Thymus (tissue), 11 donors: Measurements from ENCODE around the gene HOXA11. TPM values are rescaled to one million over a fixed set of nuclear protein-coding genes. Genes with fewer than 3 reads are reported as not detected.

ENCODE experiments used
- DNase-seq, 9 donors: peaks; one replicate each; pipeline ENCODE4 v3.0.0-alpha.2; 2013; ENCODE audit warnings: low spot score in 9 of 9, low read depth in 6 of 9, missing footprints in 1 of 9
- H3K27ac ChIP-seq, 2 donors: one replicate each; pipeline ENCODE4 v1.5.1; 2013; ENCODE audit warnings: control low read depth in 1 of 2, low read depth in 1 of 2, low read length in 1 of 2, mild to moderate bottlenecking in 1 of 2, moderate library complexity in 1 of 2
- H3K27me3 ChIP-seq, 2 donors: one replicate each; pipeline ENCODE4 v1.5.1; 2013; ENCODE audit warnings: low read length in 1 of 2; ENCODE audit not compliant: control insufficient read depth in 2 of 2, insufficient read depth in 1 of 2
- H3K36me3 ChIP-seq, 2 donors: one replicate each; pipeline ENCODE4 v1.5.1; 2013; ENCODE audit warnings: low read length in 1 of 2, mild to moderate bottlenecking in 1 of 2, moderate library complexity in 1 of 2; ENCODE audit not compliant: control insufficient read depth in 2 of 2, insufficient read depth in 2 of 2
- H3K4me1 ChIP-seq, 2 donors: one replicate each; pipeline ENCODE4 v1.5.1; 2013; ENCODE audit warnings: low read length in 2 of 2; ENCODE audit not compliant: control insufficient read depth in 2 of 2, insufficient read depth in 2 of 2
- H3K4me3 ChIP-seq, 2 donors: one replicate each; pipeline ENCODE4 v1.5.1; 2013; ENCODE audit warnings: low read length in 2 of 2, control low read depth in 1 of 2, mild to moderate bottlenecking in 1 of 2
- H3K9me3 ChIP-seq, 2 donors: one replicate each; pipeline ENCODE4 v1.5.1; 2013; ENCODE audit warnings: low read length in 1 of 2, mild to moderate bottlenecking in 1 of 2; ENCODE audit not compliant: control insufficient read depth in 2 of 2, insufficient read depth in 1 of 2
- WGBS: extraction: QIAGEN DNeasy Blood & Tissue Kit; methylation state at CpG from one replicate; pipeline ENCODE4 v1.1.7; 2013; 5-methylcytosine and 5-hydroxymethylcytosine counted together
- polyA plus RNA-seq: library from polyadenylated mRNA; stranded (reverse); fragments of 200-250 nt; gene quantifications from one replicate; pipeline ENCODE4 v1.2.3, GENCODE V29; 2013
- total RNA-seq: library from RNA; stranded (reverse); fragments of 120-200 nt; gene quantifications from one replicate; pipeline ENCODE4 v1.2.4, GENCODE V29; 2013
- donor health status: healthy.

HOXA11 gene
- total and polyA plus RNA-seq, 2 donors: under 0.01 TPM; not detected in 1

DNA sequence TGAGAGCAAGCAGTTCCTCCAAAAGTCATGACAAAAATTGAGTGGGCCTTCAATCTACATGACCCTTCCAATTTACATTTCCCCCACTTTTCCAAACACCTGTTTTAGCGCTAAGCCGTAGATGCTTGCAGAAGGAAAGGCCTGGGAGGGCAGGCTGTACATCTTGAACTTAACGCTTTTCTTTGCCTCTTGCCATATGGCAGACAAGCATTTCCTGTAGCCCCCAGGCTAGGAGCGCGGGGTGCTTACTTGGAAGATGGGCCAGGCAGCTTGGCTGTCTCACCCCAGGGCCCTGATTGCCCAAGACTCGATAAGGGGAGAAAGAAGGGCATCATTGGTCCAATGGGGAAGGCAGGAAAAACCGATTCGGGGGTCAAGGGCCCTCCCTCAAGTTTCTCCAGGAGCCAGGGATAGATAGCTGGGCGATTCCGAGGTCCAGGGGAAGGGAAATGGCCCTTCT lies 12.7 kb downstream of the HOXA11 start:
- H3K4me3 ChIP-seq: peak overlapping the region in 1 of 2 donors; percentile 73
- H3K27me3 ChIP-seq: peaks cover 43 to 100% of the 10 kb centered on the region in 2 donors
- H3K27ac ChIP-seq: no peak overlapping the region
- no peak for DNase-seq
- 2% methylated on average over 10 of the region's 10 CpGs for WGBS
- H3K4me1 ChIP-seq: peaks cover 30 to 43% of the 10 kb centered on the region in 2 donors
- no peaks in the 10 kb centered on the region for H3K36me3 ChIP-seq
- H3K9me3 ChIP-seq: peaks cover 0 to 10% of the 10 kb centered on the region in 2 donors

DNA sequence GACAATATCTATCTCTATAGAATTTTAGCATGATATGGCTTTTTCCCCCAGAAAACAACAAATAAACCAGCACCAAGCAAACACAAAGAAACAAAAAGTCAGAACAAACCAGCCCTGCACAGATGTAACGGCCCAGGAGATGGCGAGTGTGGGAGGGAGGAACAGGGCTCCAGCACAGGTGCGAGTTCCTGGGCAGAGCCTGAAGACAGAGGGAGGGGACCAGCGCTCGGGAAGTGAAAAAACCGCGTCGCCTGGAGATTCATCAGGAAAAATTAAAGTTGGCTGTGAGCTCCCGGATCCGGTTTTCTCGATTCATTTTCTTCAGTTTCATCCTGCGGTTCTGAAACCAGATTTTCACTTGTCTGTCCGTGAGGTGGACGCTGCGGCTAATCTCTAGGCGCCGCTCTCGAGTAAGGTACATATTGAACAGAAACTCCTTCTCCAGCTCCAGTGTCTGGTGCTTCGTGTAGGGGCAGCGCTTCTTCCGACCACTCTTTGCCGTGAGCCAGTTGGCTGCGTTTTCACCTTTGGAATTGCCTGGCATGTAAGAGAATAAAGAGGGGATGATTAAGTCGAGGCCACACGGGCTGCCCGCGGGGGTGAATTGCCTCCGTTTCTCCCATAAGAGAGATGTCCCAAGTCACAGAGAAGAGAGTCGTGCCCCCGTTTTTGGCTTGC lies 13.3 kb downstream of the HOXA11 start:
- 2% methylated on average over 30 of the region's 30 CpGs for WGBS
- peak overlapping the region in 1 of 2 donors; percentile 73 for H3K4me3 ChIP-seq
- peaks cover 43 to 100% of the 10 kb centered on the region in 2 donors for H3K27me3 ChIP-seq
- peaks cover 35 to 48% of the 10 kb centered on the region in 2 donors for H3K4me1 ChIP-seq
- H3K36me3 ChIP-seq: no peaks in the 10 kb centered on the region
- DNase-seq: no peak
- H3K9me3 ChIP-seq: peaks cover 0 to 14% of the 10 kb centered on the region in 2 donors
- peak overlapping the region in 1 of 2 donors; percentile 9 for H3K27ac ChIP-seq

GRCh38 chr7:27171325-27171636 lies 13.8 kb downstream of the HOXA11 start:
- peak overlapping the region in 1 of 2 donors; percentile 73 for H3K4me3 ChIP-seq
- peaks cover 40 to 53% of the 10 kb centered on the region in 2 donors for H3K4me1 ChIP-seq
- no peaks in the 10 kb centered on the region for H3K36me3 ChIP-seq
- H3K27me3 ChIP-seq: peaks cover 47 to 100% of the 10 kb centered on the region in 2 donors
- peak overlapping the region in 1 of 2 donors; percentile 9 for H3K27ac ChIP-seq
- no peak for DNase-seq
- peaks cover 0 to 19% of the 10 kb centered on the region in 2 donors for H3K9me3 ChIP-seq
- WGBS: 5% methylated on average over 8 of the region's 8 CpGs

DNA sequence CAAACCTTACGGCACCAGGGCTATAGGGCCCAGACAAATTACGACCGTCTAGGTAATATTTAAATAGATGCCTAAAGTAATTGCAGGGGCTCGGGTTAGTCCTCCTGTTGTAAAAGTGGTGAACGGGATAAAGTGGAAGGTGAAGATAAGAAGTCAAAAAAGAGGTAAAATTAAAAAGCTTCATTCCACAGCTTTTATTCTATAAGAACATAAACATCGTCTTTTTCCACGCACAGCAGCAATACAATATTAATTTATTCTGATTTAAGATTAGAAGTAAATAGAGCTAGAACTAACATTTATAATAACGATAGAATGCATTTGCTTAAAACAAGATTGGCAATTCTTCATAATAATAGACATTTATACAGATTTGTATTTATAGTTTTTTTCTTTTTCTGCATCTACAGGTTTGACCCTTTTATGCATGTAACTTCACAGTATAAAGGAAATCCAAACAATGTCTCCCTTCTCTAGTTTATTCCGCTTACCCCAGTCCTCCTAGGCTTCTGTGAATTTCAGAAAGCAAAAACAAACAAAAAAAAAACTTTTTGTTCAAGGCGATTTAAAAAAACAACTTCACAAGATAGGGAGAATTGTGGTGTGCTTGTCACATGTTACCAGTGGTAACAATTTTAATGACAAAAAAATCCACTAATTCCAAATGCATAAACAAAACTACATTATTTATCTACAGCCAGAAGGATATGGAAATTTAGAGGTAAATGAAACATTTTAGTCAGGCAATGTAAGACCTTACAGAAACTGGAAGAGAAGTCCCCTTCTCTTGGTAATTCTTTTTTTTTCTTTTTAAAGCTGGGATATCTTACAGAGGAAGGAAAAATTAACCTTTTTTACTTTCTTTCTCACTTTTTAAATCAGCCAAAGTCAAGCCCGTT lies 14.4 kb downstream of the HOXA11 start:
- no peak for DNase-seq
- H3K4me3 ChIP-seq: peak overlapping the region in 1 of 2 donors; percentile 73
- H3K27ac ChIP-seq: no peak overlapping the region
- peaks cover 46 to 59% of the 10 kb centered on the region in 2 donors for H3K4me1 ChIP-seq
- peaks cover 0 to 22% of the 10 kb centered on the region in 2 donors for H3K9me3 ChIP-seq
- H3K27me3 ChIP-seq: peaks cover 50 to 100% of the 10 kb centered on the region in 2 donors
- no peaks in the 10 kb centered on the region for H3K36me3 ChIP-seq
- 25% methylated on average over 11 of the region's 11 CpGs for WGBS

GRCh38 chr7:27169658-27170425 lies 15.2 kb downstream of the HOXA11 start:
- DNase-seq: no peak
- Histone ChIP-seq H3K27ac (no peak overlapping the region), H3K27me3 (peaks cover 46 to 100% of the 10 kb centered on the region in 2 donors), H3K36me3 (no peaks in the 10 kb centered on the region), H3K4me3 (peak overlapping the region; percentile 39 to 54), H3K9me3 (peaks cover 0 to 22% of the 10 kb centered on the region in 2 donors), H3K4me1 (peaks cover 52 to 65% of the 10 kb centered on the region in 2 donors)
- under 1% methylated on average over 46 of the region's 46 CpGs for WGBS

- peak overlapping the region; percentile 39 to 54 for H3K4me3 ChIP-seq
- H3K27me3 ChIP-seq: peaks cover 47 to 100% of the 10 kb centered on the region in 2 donors
- H3K9me3 ChIP-seq: peaks cover 0 to 20% of the 10 kb centered on the region in 2 donors
- peaks cover 48 to 70% of the 10 kb centered on the region in 2 donors for H3K4me1 ChIP-seq
- peak in 2 of 9 donors; percentile 55 to 81 for DNase-seq
- H3K27ac ChIP-seq: peak overlapping the region; percentile 19 to 60
- whole genome bisulfite sequencing: 2% methylated on average over 25 of the region's 25 CpGs
- H3K36me3 ChIP-seq: peaks cover 0 to 2% of the 10 kb centered on the region in 2 donors
These were observed 16.6 kb downstream of the HOXA11 start for GRCh38 chr7:27168265-27168947.

DNA sequence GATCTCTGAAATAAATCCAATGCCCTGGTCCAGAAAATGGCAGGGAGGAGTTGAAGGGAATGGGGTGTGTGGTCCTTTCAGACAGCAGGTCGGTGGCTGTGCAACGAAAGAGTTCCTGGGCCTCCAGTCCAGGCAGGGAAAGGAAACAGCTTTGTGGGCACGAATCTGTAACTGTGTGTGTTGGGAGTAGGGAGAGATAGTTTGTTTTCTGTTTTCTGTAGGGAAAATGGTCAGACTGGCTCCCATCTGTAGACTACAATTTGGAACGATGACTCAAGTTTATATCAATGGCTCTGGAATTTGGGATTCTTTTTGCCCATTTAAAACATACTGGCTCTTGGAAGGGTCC lies 17.1 kb downstream of the HOXA11 start:
- Histone ChIP-seq H3K9me3 (peaks cover 0 to 20% of the 10 kb centered on the region in 2 donors), H3K27ac (peak overlapping the region in 1 of 2 donors; percentile 60), H3K4me1 (peaks cover 44 to 69% of the 10 kb centered on the region in 2 donors), H3K27me3 (peaks cover 48 to 100% of the 10 kb centered on the region in 2 donors), H3K4me3 (peak overlapping the region; percentile 39 to 54), H3K36me3 (peaks cover 0 to 3% of the 10 kb centered on the region in 2 donors)
- WGBS: 7% methylated on average over 4 of the region's 4 CpGs
- DNase-seq: no peak
